Measurements from ENCODE around the gene VSTM1. TPM values are rescaled to one million over a fixed set of nuclear protein-coding genes. Genes with fewer than 3 reads are reported as not detected.

VSTM1 gene
- total RNA-seq, 1 experiment from 2014 or later: not detected

- Histone ChIP-seq H3T11ph (ENCODE audit: low read length) (no peak overlapping the region), H3K23me2 (ENCODE audit: insufficient read length, low read depth, low read length, poor library complexity, severe bottlenecking) (peaks cover 5% of the 10 kb centered on the region), H3K4ac (ENCODE audit: low read depth, low read length) (no peak overlapping the region), H3K4me2 (ENCODE audit: insufficient read depth, insufficient read length, low read length) (no peak overlapping the region), H3K14ac (ENCODE audit: insufficient read depth, low read length) (no peak overlapping the region), H2BK120ac (ENCODE audit: low read depth, low read length, poor library complexity, severe bottlenecking) (no peak overlapping the region), H4K8ac (replicated peaks; ENCODE audit: insufficient read length, low read depth, low read length) (no peak overlapping the region), H3K9ac (ENCODE audit: extremely low read depth, insufficient read length, low read length) (no peak overlapping the region), H3K27me3 (ENCODE audit: insufficient read depth, low read length) (no peaks in the 10 kb centered on the region; the same call in 1 of the 2 replicates), H3K79me1 (ENCODE audit: insufficient read depth, low read depth, low read length, poor library complexity, severe bottlenecking) (no peaks in the 10 kb centered on the region), H4K20me1 (ENCODE audit: control insufficient read depth, insufficient read depth, insufficient read length) (no peaks in the 10 kb centered on the region), H3K79me2 (ENCODE audit: insufficient read depth, low read length) (no peaks in the 10 kb centered on the region), H3K56ac (ENCODE audit: insufficient read length, low read depth, low read length) (no peak overlapping the region), H3K9me3 (ENCODE audit: control insufficient read depth, low read depth, low read length) (no peaks in the 10 kb centered on the region), H3K27ac (ENCODE audit: insufficient read length, low read depth, low read length) (no peak overlapping the region), H3K18ac (ENCODE audit: insufficient read length, low read depth, low read length) (no peak overlapping the region), H2BK15ac (ENCODE audit: low read depth, low read length) (no peak overlapping the region), H2AK5ac (ENCODE audit: insufficient read length, low read length) (no peak overlapping the region), H2BK5ac (ENCODE audit: insufficient read length, low read length) (no peak overlapping the region), H2BK20ac (ENCODE audit: low read depth, low read length, poor library complexity, severe bottlenecking) (no peak overlapping the region), H2BK12ac (ENCODE audit: insufficient read length, low read depth, low read length) (no peak overlapping the region), H3K4me1 (ENCODE audit: insufficient read depth, low read length) (no peaks in the 10 kb centered on the region), H3K23ac (ENCODE audit: insufficient read length, low read depth, low read length) (no peak overlapping the region), H2AFZ (ENCODE audit: low read length) (no peak overlapping the region), H4K91ac (ENCODE audit: insufficient read length, low read depth, low read length) (no peak overlapping the region), H4K5ac (ENCODE audit: insufficient read length, low read depth, low read length) (no peak overlapping the region)
- no peak for DNase-seq
- WGBS (ENCODE audit: extremely low coverage, insufficient read length, low lambda C conversion rate): no CpG with 5 or more reads among the region's 5 CpGs
- peaks cover 77% of the 10 kb centered on the region for H3K27me3 Mint-ChIP-seq (ENCODE audit: low read depth)
- H3K4me1 Mint-ChIP-seq: peaks cover 15 to 20% of the 10 kb centered on the region in 2 experiments
- H3K27ac Mint-ChIP-seq: no peak overlapping the region
- H3K9me3 Mint-ChIP-seq: no peaks in the 10 kb centered on the region
- H3K36me3 Mint-ChIP-seq (ENCODE audit: insufficient read depth in 1 of 3, low read depth in 3 of 3): no peaks in the 10 kb centered on the region; a peak in 1 of 7 replicates
- TF ChIP-seq, protein P1, sequence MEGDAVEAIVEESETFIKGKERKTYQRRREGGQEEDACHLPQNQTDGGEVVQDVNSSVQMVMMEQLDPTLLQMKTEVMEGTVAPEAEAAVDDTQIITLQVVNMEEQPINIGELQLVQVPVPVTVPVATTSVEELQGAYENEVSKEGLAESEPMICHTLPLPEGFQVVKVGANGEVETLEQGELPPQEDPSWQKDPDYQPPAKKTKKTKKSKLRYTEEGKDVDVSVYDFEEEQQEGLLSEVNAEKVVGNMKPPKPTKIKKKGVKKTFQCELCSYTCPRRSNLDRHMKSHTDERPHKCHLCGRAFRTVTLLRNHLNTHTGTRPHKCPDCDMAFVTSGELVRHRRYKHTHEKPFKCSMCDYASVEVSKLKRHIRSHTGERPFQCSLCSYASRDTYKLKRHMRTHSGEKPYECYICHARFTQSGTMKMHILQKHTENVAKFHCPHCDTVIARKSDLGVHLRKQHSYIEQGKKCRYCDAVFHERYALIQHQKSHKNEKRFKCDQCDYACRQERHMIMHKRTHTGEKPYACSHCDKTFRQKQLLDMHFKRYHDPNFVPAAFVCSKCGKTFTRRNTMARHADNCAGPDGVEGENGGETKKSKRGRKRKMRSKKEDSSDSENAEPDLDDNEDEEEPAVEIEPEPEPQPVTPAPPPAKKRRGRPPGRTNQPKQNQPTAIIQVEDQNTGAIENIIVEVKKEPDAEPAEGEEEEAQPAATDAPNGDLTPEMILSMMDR (conservative IDR thresholded peaks at IDR 0.05): no peak
- H3K4me3 Mint-ChIP-seq: no peak overlapping the region; a peak in 1 of 5 replicates
Observed at GRCh38 chr19:53994811-53995210, 68.9 kb downstream of the VSTM1 start.
